SK-N-SH (cell line): ENCODE results near the gene KIF3B. TPM values are rescaled to one million over a fixed set of nuclear protein-coding genes. Genes with fewer than 3 reads are reported as not detected.

ENCODE experiments used
- CTCF ChIA-PET: fragments of 300-600, 350-600 bp; formaldehyde crosslinking; extraction: SDS; loops from one replicate; lab custom pipeline; 2021; lab: Yijun Ruan, JAX
- POLR2A ChIA-PET: fragments of 350-600 bp; sonication (Branson Sonifier 250); formaldehyde crosslinking; extraction: SDS; loops from one replicate; lab custom pipeline; 2020; ENCODE audit warnings: antibody characterized with exemption, inconsistent platforms; lab: Yijun Ruan, JAX
- DNase-seq: peaks from one replicate; pipeline ENCODE4 v3.0.0; 2012
- H2AFZ ChIP-seq: fragments of 200-600 bp; sonication (generic); 2 replicates; pipeline ENCODE4 v1.8.1; 2016; ENCODE audit warnings: antibody characterized with exemption, mild to moderate bottlenecking, low read depth
- H3F3A ChIP-seq: fragments of 200-600 bp; sonication (generic); replicated peaks from 2 replicates; pipeline ENCODE3; 2016; ENCODE audit warnings: antibody characterized with exemption, mild to moderate bottlenecking; ENCODE audit not compliant: insufficient read depth
- H3K27ac ChIP-seq, 2 experiments: fragments of 200-500 bp in 1 of 2; fragments of 200-600 bp in 1 of 2; sonication (Bioruptor generic) in 1 of 2; sonication (generic), shearing (Covaris generic) in 1 of 2; 2 replicates each; pipeline versions ENCODE4 v1.5.1 to v1.6.1; 2014 to 2016; ENCODE audit warnings: low read depth in 2 of 2, inconsistent platforms in 1 of 2, low read length in 1 of 2, mild to moderate bottlenecking in 1 of 2, mixed read lengths in 1 of 2
- H3K27me3 ChIP-seq: fragments of 200-600 bp; sonication (generic), shearing (Covaris generic); 2 replicates; pipeline ENCODE4 v1.6.1; 2016; ENCODE audit warnings: mixed run types; ENCODE audit not compliant: insufficient read depth
- H3K36me3 ChIP-seq, 2 experiments: fragments of 200-500 bp in 1 of 2; fragments of 200-600 bp in 1 of 2; sonication (Bioruptor generic) in 1 of 2; sonication (generic) in 1 of 2; replicated peaks in 1 of 2; 2 replicates each; pipeline versions ENCODE3 to v1.5.1; 2014 to 2016; ENCODE audit warnings: low read length in 1 of 2, mild to moderate bottlenecking in 1 of 2; ENCODE audit not compliant: insufficient read depth in 2 of 2, control insufficient read depth in 1 of 2
- H3K4me1 ChIP-seq, 2 experiments: fragments of 200-500 bp in 1 of 2; fragments of 200-600 bp in 1 of 2; sonication (Bioruptor generic) in 1 of 2; sonication (generic), shearing (Covaris generic) in 1 of 2; 2 replicates each; pipeline versions ENCODE4 v1.5.1 to v1.6.1; 2014 to 2016; ENCODE audit warnings: low read depth in 1 of 2, low read length in 1 of 2, mixed run types in 1 of 2; ENCODE audit not compliant: insufficient read depth in 2 of 2, control insufficient read depth in 1 of 2
- H3K4me2 ChIP-seq: fragments of 200-600 bp; sonication (generic), shearing (Covaris generic); 2 replicates; pipeline ENCODE4 v1.6.1; 2017; ENCODE audit warnings: mixed run types
- H3K4me3 ChIP-seq, 2 experiments: fragments of 200-500 bp in 1 of 2; fragments of 200-600 bp in 1 of 2; sonication (Bioruptor generic) in 1 of 2; sonication (generic), shearing (Covaris generic) in 1 of 2; 2 replicates each; pipeline versions ENCODE4 v1.5.1 to v1.8.1; 2014 to 2016; ENCODE audit warnings: low read depth in 2 of 2, inconsistent platforms in 1 of 2, low read length in 1 of 2, mild to moderate bottlenecking in 1 of 2, mixed read lengths in 1 of 2, moderate library complexity in 1 of 2
- H3K79me2 ChIP-seq: fragments of 200-600 bp; sonication (generic); 2 replicates; pipeline ENCODE4 v1.8.1; 2017; ENCODE audit warnings: mild to moderate bottlenecking; ENCODE audit not compliant: insufficient read depth
- H3K9ac ChIP-seq: fragments of 200-600 bp; sonication (generic); 2 replicates; pipeline ENCODE4 v1.6.1; 2017; ENCODE audit warnings: mixed run types
- H3K9me2 ChIP-seq: fragments of 200-600 bp; sonication (generic); 2 replicates; pipeline ENCODE4 v1.6.1; 2017; ENCODE audit warnings: mixed run types
- H3K9me3 ChIP-seq: fragments of 200-600 bp; sonication (generic); 2 replicates; pipeline ENCODE4 v1.6.1; 2017; ENCODE audit warnings: mixed run types, mild to moderate bottlenecking, moderate library complexity
- H4K20me1 ChIP-seq: fragments of 200-600 bp; sonication (generic); 2 replicates; pipeline ENCODE4 v1.6.1; 2017; ENCODE audit warnings: mild to moderate bottlenecking, mixed run types; ENCODE audit not compliant: insufficient read depth
- FOSL2 ChIP-seq: IDR thresholded peaks from 2 replicates; pipeline ENCODE4 v1.4.0; 2012; ENCODE audit warnings: low read depth, mild to moderate bottlenecking, moderate library complexity, borderline replicate concordance
- FOXJ3 ChIP-seq: sonication (generic); formaldehyde crosslinking; IDR thresholded peaks from 2 replicates; pipeline ENCODE4 v1.5.1; 2020; ENCODE audit warnings: mild to moderate bottlenecking, missing genetic modification reagents
- FOXM1 ChIP-seq: IDR thresholded peaks from 2 replicates; pipeline ENCODE4 v1.4.0; 2012; ENCODE audit warnings: low read depth, mild to moderate bottlenecking
- GABPA ChIP-seq: IDR thresholded peaks from 2 replicates; pipeline ENCODE4 v1.4.0; 2012; ENCODE audit warnings: low read depth, mild to moderate bottlenecking
- JUND ChIP-seq: IDR thresholded peaks from 2 replicates; pipeline ENCODE4 v1.4.0; 2012
- MEF2A ChIP-seq: IDR thresholded peaks from 2 replicates; pipeline ENCODE4 v1.4.0; 2012; ENCODE audit warnings: low read depth, borderline replicate concordance
- MXI1 ChIP-seq: IDR thresholded peaks from 2 replicates; pipeline ENCODE4 v1.6.1; 2012; ENCODE audit warnings: mild to moderate bottlenecking, low read depth, low read length, improper control_type of control experiment
- POLR2AphosphoS5 ChIP-seq: IDR thresholded peaks from 2 replicates; pipeline ENCODE4 v1.6.1; 2012; ENCODE audit warnings: low read depth, low read length
- REST ChIP-seq: IDR thresholded peaks from 2 replicates; pipeline ENCODE4 v1.6.1; 2012; ENCODE audit warnings: mild to moderate bottlenecking, low read depth, low read length, moderate library complexity
- TAF1 ChIP-seq: IDR thresholded peaks from 2 replicates; pipeline ENCODE4 v1.6.1; 2012; ENCODE audit warnings: low read depth, mild to moderate bottlenecking, low read length, moderate library complexity, borderline replicate concordance
- TCF12 ChIP-seq: IDR thresholded peaks from 2 replicates; pipeline ENCODE4 v1.4.0; 2012
- WGBS: methylation state at CpG from one replicate; pipeline ENCODE4 v1.1.6; 2017; ENCODE audit warnings: low lambda C conversion rate; 5-methylcytosine and 5-hydroxymethylcytosine counted together
- polyA plus RNA-seq, 3 experiments: library from polyadenylated mRNA; depleted of rRNA; stranded (reverse); fragments of >200 nt; gene quantifications; 2 replicates each; pipeline ENCODE4 v1.2.3, GENCODE V29; 2012
- TF ChIP-seq, protein P1 (sequence below): IDR thresholded peaks from 2 replicates; pipeline ENCODE4 v1.4.0; 2012; ENCODE audit warnings: low read depth, borderline replicate concordance

Gene KIF3B
- polyA plus RNA-seq, 1 of the 3 experiments (the other 2 are of a cell fraction), result 18.6 TPM

- no peak for TF ChIP-seq REST
- TF ChIP-seq FOXJ3, result no peak
Observed at GRCh38 chr20:32352121-32352720, 74.8 kb downstream of the KIF3B start (continued).

DNA sequence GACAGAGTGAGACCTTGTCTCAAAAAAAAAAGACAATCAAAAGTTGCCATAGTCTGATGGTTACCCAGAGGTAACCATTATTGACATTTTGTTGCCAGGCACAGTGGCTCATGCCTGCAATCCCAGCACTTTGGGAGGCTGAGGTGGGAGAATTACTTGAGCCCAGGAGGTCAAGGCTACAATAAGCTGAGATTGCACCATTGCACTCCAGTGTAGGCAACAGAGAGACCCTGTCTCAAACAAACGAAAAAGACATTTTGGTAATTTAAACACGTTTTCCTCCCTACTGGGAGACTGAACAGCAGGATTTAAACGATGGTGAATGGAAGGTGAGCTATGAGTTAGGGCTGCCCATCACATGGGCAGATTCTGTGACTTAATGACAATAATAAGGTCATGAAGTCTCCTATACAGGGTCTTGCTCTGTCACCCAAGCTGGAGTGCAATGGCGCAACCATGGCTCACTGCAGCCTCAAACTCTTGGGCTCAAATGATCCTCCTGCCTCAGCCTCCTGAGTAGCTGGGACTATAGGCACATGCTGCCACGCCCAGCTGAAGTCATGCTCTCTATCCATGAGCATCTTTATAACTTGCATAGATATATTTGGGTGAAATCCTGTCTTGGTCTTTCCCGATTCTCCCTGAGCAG lies 76.5 kb downstream of the KIF3B start:
- TF ChIP-seq TAF1 (no peak), GABPA (no peak)
- TF ChIP-seq, all 33 proteins: peak for 0
- H3K9ac ChIP-seq, result no peak overlapping the region
- H3K9me2 ChIP-seq, result no peaks in the 10 kb centered on the region
- no peak overlapping the region for H2AFZ ChIP-seq
- H4K20me1 ChIP-seq, result peaks cover under 1% of the 10 kb centered on the region; the same call in 1 of the 2 replicates
- peaks cover 10 to 26% of the 10 kb centered on the region in 2 experiments; a peak in 3 of 4 replicates for H3K4me1 ChIP-seq
- H3K79me2 ChIP-seq, result peaks cover 3% of the 10 kb centered on the region
- H3F3A ChIP-seq, result peaks cover 38% of the 10 kb centered on the region
- DNase-seq, result no peak
- H3K27me3 ChIP-seq, result no peaks in the 10 kb centered on the region
- H3K9me3 ChIP-seq, result no peaks in the 10 kb centered on the region
- WGBS, result 88% methylated on average over 6 of the region's 6 CpGs
- no peaks in the 10 kb centered on the region for H3K36me3 ChIP-seq
- H3K27ac ChIP-seq, result peak overlapping the region in 1 of 2 experiments; percentile 95; a peak in 1 of 4 replicates
- CTCF ChIA-PET, result no interaction called here
- no peak overlapping the region for H3K4me3 ChIP-seq
- H3K4me2 ChIP-seq, result no peak overlapping the region
- POLR2A ChIA-PET, result no interaction called here

- 34% methylated on average over 2 of the region's 2 CpGs for WGBS
- DNase-seq, result no peak
- H3K9ac ChIP-seq, result no peak overlapping the region
- H3K36me3 ChIP-seq, result no peaks in the 10 kb centered on the region
- H3K79me2 ChIP-seq, result peaks cover 11% of the 10 kb centered on the region
- peak overlapping the region; percentile 51 to 95; a peak in 2 of 4 replicates for H3K27ac ChIP-seq
- H4K20me1 ChIP-seq, result peaks cover 9% of the 10 kb centered on the region
- no peaks in the 10 kb centered on the region for H3K27me3 ChIP-seq
- H2AFZ ChIP-seq, result no peak overlapping the region
- H3F3A ChIP-seq, result peaks cover 43% of the 10 kb centered on the region
- peak overlapping the region; percentile 48; the same call in 1 of the 2 replicates for H3K4me2 ChIP-seq
- no peak overlapping the region for H3K4me3 ChIP-seq
- peaks cover 10 to 26% of the 10 kb centered on the region in 2 experiments; a peak in 3 of 4 replicates for H3K4me1 ChIP-seq
- no peaks in the 10 kb centered on the region for H3K9me3 ChIP-seq
- ChIA-PET POLR2A (no interaction called here), CTCF (interaction anchor here (0.7 kb wide), 1 partner anchor 102 kb away, joined by 3 read pairs; no protein-coding TSS in a partner anchor)
- no peaks in the 10 kb centered on the region for H3K9me2 ChIP-seq
- TF ChIP-seq JUND (peak; percentile 35; the same call in 1 of the 2 replicates), FOXM1 (no peak), MXI1 (no peak), MEF2A (0 out of 2 replicates have a peak, but pooled peaks have one; percentile 10), TCF12 (peak; percentile 74), POLR2AphosphoS5 (no peak), FOSL2 (peak; percentile 49; the same call in 1 of the 2 replicates)
- TF ChIP-seq, protein P1, sequence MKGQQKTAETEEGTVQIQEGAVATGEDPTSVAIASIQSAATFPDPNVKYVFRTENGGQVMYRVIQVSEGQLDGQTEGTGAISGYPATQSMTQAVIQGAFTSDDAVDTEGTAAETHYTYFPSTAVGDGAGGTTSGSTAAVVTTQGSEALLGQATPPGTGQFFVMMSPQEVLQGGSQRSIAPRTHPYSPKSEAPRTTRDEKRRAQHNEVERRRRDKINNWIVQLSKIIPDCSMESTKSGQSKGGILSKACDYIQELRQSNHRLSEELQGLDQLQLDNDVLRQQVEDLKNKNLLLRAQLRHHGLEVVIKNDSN, result no peak
Observed at GRCh38 chr20:32354592-32355416, 77.4 kb downstream of the KIF3B start.
